ENCODE results near the gene GOLGA8B.
"Not testable (repeated sequence)": the region's sequence is repeated elsewhere in the genome, so short reads cannot be mapped to it uniquely, and the experiment has no call there.

DNA sequence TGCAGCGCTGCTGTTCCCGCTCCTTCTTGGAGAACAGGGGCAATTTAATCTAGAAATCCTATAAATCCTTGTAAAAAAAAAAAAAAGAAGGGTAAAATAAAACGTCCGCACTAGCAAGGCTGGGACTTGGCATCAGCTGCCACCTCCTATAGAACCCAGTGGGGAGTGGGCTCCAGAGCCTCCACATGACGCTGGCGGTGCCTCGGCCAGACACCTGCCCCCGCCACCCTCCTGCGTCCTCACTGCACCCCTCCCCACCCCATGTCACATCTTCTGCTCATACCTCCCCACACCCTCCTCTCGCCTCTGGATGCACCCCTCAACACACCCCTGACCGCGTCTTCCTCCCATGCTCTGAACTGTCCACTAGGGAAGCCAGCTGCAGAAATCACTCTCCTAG lies 8.4 kb downstream of the GOLGA8B start:
- TF ChIP-seq, protein P1, sequence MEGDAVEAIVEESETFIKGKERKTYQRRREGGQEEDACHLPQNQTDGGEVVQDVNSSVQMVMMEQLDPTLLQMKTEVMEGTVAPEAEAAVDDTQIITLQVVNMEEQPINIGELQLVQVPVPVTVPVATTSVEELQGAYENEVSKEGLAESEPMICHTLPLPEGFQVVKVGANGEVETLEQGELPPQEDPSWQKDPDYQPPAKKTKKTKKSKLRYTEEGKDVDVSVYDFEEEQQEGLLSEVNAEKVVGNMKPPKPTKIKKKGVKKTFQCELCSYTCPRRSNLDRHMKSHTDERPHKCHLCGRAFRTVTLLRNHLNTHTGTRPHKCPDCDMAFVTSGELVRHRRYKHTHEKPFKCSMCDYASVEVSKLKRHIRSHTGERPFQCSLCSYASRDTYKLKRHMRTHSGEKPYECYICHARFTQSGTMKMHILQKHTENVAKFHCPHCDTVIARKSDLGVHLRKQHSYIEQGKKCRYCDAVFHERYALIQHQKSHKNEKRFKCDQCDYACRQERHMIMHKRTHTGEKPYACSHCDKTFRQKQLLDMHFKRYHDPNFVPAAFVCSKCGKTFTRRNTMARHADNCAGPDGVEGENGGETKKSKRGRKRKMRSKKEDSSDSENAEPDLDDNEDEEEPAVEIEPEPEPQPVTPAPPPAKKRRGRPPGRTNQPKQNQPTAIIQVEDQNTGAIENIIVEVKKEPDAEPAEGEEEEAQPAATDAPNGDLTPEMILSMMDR (conservative IDR thresholded peaks at IDR 0.05): not testable (repeated sequence)
- not testable (repeated sequence) for TF ChIP-seq EZH2 (IDR thresholded peaks at IDR 0.05; ENCODE audit: low read depth)

Measured in PC-9 (cell line).